MM.1S (cell line): ENCODE measurements around the gene TRMT1L.

Source experiments
- DNase-seq: peaks from one replicate; pipeline ENCODE4 v3.0.0-alpha.2; 2015
- H2AFZ ChIP-seq: fragments of 300-600 bp; sonication (generic); 2 replicates; pipeline ENCODE4 v1.6.0; 2016; ENCODE audit warnings: antibody characterized with exemption, low read length
- H3F3A ChIP-seq: fragments of 300-600 bp; sonication (generic); 2 replicates; pipeline ENCODE4 v1.6.1; 2016; ENCODE audit warnings: mild to moderate bottlenecking, antibody characterized with exemption, low read length, moderate library complexity, mixed read lengths; ENCODE audit not compliant: insufficient read depth
- H3K27ac ChIP-seq: fragments of 300-600 bp; sonication (generic); 2 replicates; pipeline ENCODE4 v1.5.1; 2016; ENCODE audit warnings: mild to moderate bottlenecking, low read length
- H3K27me3 ChIP-seq: fragments of 300-600 bp; sonication (generic); replicated peaks from 2 replicates; pipeline ENCODE4 v1.6.0; 2016; ENCODE audit warnings: low read length; ENCODE audit not compliant: insufficient read depth
- H3K36me3 ChIP-seq: fragments of 300-600 bp; sonication (generic); replicated peaks from 2 replicates; pipeline ENCODE4 v1.6.1; 2016; ENCODE audit warnings: mild to moderate bottlenecking, low read length, mixed read lengths; ENCODE audit not compliant: insufficient read depth
- H3K4me1 ChIP-seq: fragments of 300-600 bp; sonication (generic); 2 replicates; pipeline ENCODE4 v1.6.1; 2016; ENCODE audit warnings: low read length, mixed read lengths
- H3K4me2 ChIP-seq: fragments of 300-600 bp; sonication (generic); 2 replicates; pipeline ENCODE4 v1.6.0; 2016; ENCODE audit warnings: low read depth, low read length
- H3K4me3 ChIP-seq: fragments of 300-600 bp; sonication (generic); 2 replicates; pipeline ENCODE4 v1.5.1; 2016; ENCODE audit warnings: low read length, mixed read lengths
- H3K79me2 ChIP-seq: fragments of 300-600 bp; sonication (generic); 2 replicates; pipeline ENCODE4 v1.6.1; 2016; ENCODE audit warnings: mixed run types, low read length, mixed read lengths
- H3K9ac ChIP-seq: fragments of 300-600 bp; sonication (generic); 2 replicates; pipeline ENCODE4 v1.6.1; 2016; ENCODE audit warnings: low read length, mixed read lengths
- H3K9me2 ChIP-seq: fragments of 300-600 bp; sonication (generic); replicated peaks from 2 replicates; pipeline ENCODE4 v1.6.1; 2016; ENCODE audit warnings: mild to moderate bottlenecking, low read length, mixed read lengths; ENCODE audit not compliant: insufficient read depth
- H3K9me3 ChIP-seq: fragments of 300-600 bp; sonication (generic); replicated peaks from 2 replicates; pipeline ENCODE4 v1.6.1; 2016; ENCODE audit warnings: mild to moderate bottlenecking, low read length, mixed read lengths; ENCODE audit not compliant: insufficient read depth
- H4K20me1 ChIP-seq: fragments of 300-600 bp; sonication (generic); 2 replicates; pipeline ENCODE4 v1.6.1; 2016; ENCODE audit warnings: mild to moderate bottlenecking, low read length, moderate library complexity, mixed read lengths; ENCODE audit not compliant: insufficient read depth
- EZH2 ChIP-seq: fragments of 300-600 bp; sonication (generic); optimal IDR thresholded peaks from 2 replicates; pipeline ENCODE3; 2017; ENCODE audit warnings: low read depth, mild to moderate bottlenecking, antibody characterized with exemption, low read length, mixed read lengths
- EZH2phosphoT487 ChIP-seq: fragments of 300-600 bp; sonication (generic); IDR thresholded peaks from 2 replicates; pipeline ENCODE4 v1.6.1; 2018; ENCODE audit warnings: antibody characterized with exemption, low read length
- TF ChIP-seq, protein P1 (sequence below): fragments of 300-600 bp; sonication (generic); IDR thresholded peaks from 2 replicates; pipeline ENCODE4 v1.5.1; 2016; ENCODE audit warnings: antibody characterized with exemption, low read length, mixed read lengths

Gene TRMT1L

DNA sequence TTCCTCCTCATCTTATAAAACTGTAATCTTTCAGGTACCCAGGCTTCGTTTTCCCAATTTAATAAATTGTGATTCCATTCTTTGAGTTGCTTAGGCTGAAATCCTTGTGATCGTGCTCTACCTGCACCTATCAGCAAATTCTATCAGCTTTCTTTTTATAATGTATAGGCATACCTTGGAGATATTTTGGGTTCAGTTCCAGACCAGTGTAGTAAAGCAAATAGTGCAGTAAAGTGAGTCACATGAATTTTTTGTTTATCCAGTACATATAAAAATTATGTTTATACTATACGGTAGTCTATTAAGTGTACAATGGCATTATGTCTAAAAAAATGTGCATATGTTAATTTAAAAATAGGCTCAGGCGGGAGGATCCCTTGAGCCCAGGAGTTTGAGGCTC is 5.7 kb upstream of the TRMT1L start:
- Histone ChIP-seq H3K4me1 (peaks cover 40% of the 10 kb centered on the region), H3K4me3 (no peak overlapping the region), H4K20me1 (no peaks in the 10 kb centered on the region), H3K9ac (no peak overlapping the region), H3K27me3 (no peaks in the 10 kb centered on the region), H3K79me2 (peaks cover 19% of the 10 kb centered on the region), H3K36me3 (no peaks in the 10 kb centered on the region), H3K4me2 (no peak overlapping the region), H3F3A (peaks cover 26% of the 10 kb centered on the region), H2AFZ (no peak overlapping the region), H3K9me3 (no peaks in the 10 kb centered on the region), H3K27ac (no peak overlapping the region), H3K9me2 (no peaks in the 10 kb centered on the region)
- no peak for TF ChIP-seq EZH2
- TF ChIP-seq EZH2phosphoT487 = no peak
- TF ChIP-seq, protein P1, sequence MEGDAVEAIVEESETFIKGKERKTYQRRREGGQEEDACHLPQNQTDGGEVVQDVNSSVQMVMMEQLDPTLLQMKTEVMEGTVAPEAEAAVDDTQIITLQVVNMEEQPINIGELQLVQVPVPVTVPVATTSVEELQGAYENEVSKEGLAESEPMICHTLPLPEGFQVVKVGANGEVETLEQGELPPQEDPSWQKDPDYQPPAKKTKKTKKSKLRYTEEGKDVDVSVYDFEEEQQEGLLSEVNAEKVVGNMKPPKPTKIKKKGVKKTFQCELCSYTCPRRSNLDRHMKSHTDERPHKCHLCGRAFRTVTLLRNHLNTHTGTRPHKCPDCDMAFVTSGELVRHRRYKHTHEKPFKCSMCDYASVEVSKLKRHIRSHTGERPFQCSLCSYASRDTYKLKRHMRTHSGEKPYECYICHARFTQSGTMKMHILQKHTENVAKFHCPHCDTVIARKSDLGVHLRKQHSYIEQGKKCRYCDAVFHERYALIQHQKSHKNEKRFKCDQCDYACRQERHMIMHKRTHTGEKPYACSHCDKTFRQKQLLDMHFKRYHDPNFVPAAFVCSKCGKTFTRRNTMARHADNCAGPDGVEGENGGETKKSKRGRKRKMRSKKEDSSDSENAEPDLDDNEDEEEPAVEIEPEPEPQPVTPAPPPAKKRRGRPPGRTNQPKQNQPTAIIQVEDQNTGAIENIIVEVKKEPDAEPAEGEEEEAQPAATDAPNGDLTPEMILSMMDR = no peak
- DNase-seq = no peak

DNA sequence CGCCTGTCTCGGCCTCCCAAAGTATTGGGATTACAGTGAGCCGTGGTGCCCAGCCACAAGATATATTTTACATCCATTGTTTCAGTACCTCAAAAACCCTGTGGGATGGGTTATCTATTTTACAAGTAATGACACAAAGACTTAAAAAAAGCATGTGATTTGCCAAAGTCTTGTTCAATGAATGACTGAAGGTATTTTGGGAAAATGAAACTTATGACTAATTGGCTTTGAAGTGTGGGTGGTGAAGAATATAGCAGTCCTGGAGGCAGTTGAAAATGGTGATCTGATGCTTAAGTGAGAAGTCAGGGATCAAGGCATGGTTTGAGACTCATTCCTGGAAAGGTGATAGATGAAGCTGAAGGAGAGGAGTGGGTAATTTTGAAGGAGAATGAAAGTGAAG is 3.2 kb upstream of the TRMT1L start:
- peak; percentile 71 for DNase-seq
- TF ChIP-seq EZH2phosphoT487 (no peak), EZH2 (no peak)
- TF ChIP-seq, protein P1 = no peak
- no peak overlapping the region for H3K9ac ChIP-seq
- no peaks in the 10 kb centered on the region for H3K36me3 ChIP-seq
- peak overlapping the region; percentile 55; the same call in 1 of the 2 replicates for H3K27ac ChIP-seq
- 0 out of 2 replicates have a peak overlapping the region, but pooled peaks have one; percentile 3 for H3K4me3 ChIP-seq
- no peaks in the 10 kb centered on the region for H3K9me2 ChIP-seq
- H2AFZ ChIP-seq = peak overlapping the region; percentile 28
- peaks cover 47% of the 10 kb centered on the region for H3K4me1 ChIP-seq
- H3K79me2 ChIP-seq = peaks cover 36% of the 10 kb centered on the region
- H4K20me1 ChIP-seq = no peaks in the 10 kb centered on the region
- peak overlapping the region; percentile 49 for H3K4me2 ChIP-seq
- no peaks in the 10 kb centered on the region for H3K9me3 ChIP-seq
- H3F3A ChIP-seq = peaks cover 27% of the 10 kb centered on the region
- H3K27me3 ChIP-seq = no peaks in the 10 kb centered on the region

DNA sequence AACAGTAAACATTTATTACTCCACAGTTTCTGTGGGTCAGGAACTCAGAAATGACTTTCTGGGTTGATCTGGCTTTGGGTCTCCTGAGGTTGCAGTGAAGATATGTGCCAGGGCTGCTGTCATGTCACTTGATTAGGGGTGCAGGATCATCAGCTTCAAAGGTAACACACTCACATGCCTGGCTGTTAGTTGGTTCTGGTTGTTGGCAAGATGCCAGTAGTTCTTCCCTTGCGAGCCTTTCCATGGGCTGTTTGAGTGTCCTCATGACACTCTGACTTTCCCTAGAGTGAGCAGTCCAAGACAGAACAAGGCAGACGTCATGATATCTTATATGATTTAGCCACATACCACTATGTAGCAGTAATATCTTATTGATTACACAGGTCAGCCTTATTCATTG is 2.0 kb upstream of the TRMT1L start:
- peaks cover 48% of the 10 kb centered on the region for H3K4me1 ChIP-seq
- no peaks in the 10 kb centered on the region for H4K20me1 ChIP-seq
- no peaks in the 10 kb centered on the region for H3K27me3 ChIP-seq
- no peaks in the 10 kb centered on the region for H3K9me2 ChIP-seq
- no peak overlapping the region for H3K27ac ChIP-seq
- peaks cover 42% of the 10 kb centered on the region for H3K79me2 ChIP-seq
- H2AFZ ChIP-seq = no peak overlapping the region
- no peak overlapping the region for H3K4me3 ChIP-seq
- no peaks in the 10 kb centered on the region for H3K9me3 ChIP-seq
- TF ChIP-seq EZH2phosphoT487 (no peak), EZH2 (no peak)
- TF ChIP-seq, protein P1 = no peak
- no peak overlapping the region for H3K9ac ChIP-seq
- DNase-seq = no peak
- peaks cover 27% of the 10 kb centered on the region for H3F3A ChIP-seq
- peak overlapping the region; percentile 79 for H3K4me2 ChIP-seq
- no peaks in the 10 kb centered on the region for H3K36me3 ChIP-seq
